ENCODE results near the gene TRIM72. TPM values are rescaled to one million over a fixed set of nuclear protein-coding genes. Genes with fewer than 3 reads are reported as not detected.

The TRIM72 gene
- total and polyA plus RNA-seq, 2 of the 4 experiments (the other 2 are of a cell fraction): not detected

GRCh38 chr16:31223044-31223443, 9.1 kb downstream of the TRIM72 start:
- Histone ChIP-seq H2BK20ac (ENCODE audit: low read depth, low read length) (no peak overlapping the region), H3K79me1 (ENCODE audit: low read depth in 1 of 2, low read length in 2 of 2) (no peaks in the 10 kb centered on the region), H3K18ac (ENCODE audit: low read depth, low read length) (no peak overlapping the region), H2BK15ac (ENCODE audit: low read depth, low read length) (no peak overlapping the region), H2AFZ (replicated peaks; ENCODE audit: low read length, poor library complexity) (no peak overlapping the region), H4K8ac (ENCODE audit: low read depth in 2 of 2, low read length in 2 of 2) (no peak overlapping the region), H3K4ac (ENCODE audit: low read depth, low read length) (no peak overlapping the region), H3K4me1 (ENCODE audit: control insufficient read depth, insufficient read depth, low read length) (no peaks in the 10 kb centered on the region), H3K23ac (ENCODE audit: low read depth, low read length) (no peak overlapping the region), H3K9me1 (ENCODE audit: insufficient read depth, low read length) (no peaks in the 10 kb centered on the region), H2AK9ac (replicated peaks; ENCODE audit: low read depth, low read length, poor library complexity) (no peak overlapping the region), H3K27me3 (ENCODE audit: control insufficient read depth, insufficient read depth, low read length) (peaks cover 21% of the 10 kb centered on the region), H4K20me1 (ENCODE audit: insufficient read depth, low read length) (no peaks in the 10 kb centered on the region), H3K9me3 (ENCODE audit: control insufficient read depth, insufficient read depth, low read length) (no peaks in the 10 kb centered on the region), H3K56ac (ENCODE audit: extremely low read depth, insufficient read depth, low read length) (no peak overlapping the region), H3K4me2 (ENCODE audit: low read depth, low read length) (no peak overlapping the region), H3K27ac (ENCODE audit: insufficient read depth, low read length) (no peak overlapping the region), H3K36me3 (ENCODE audit: control insufficient read depth, insufficient read depth, low read length) (no peaks in the 10 kb centered on the region), H2BK5ac (ENCODE audit: low read depth, low read length, poor library complexity, severe bottlenecking) (no peak overlapping the region), H2BK120ac (ENCODE audit: low read depth, low read length) (no peak overlapping the region), H4K5ac (ENCODE audit: low read depth, low read length) (no peak overlapping the region), H3K9ac (ENCODE audit: low read depth, low read length) (no peak overlapping the region), H2AK5ac (ENCODE audit: low read depth, low read length) (no peak overlapping the region), H4K91ac (ENCODE audit: insufficient read depth, low read depth, low read length) (no peak overlapping the region), H3K14ac (replicated peaks; ENCODE audit: low read depth, low read length) (no peak overlapping the region), H3K4me3 (ENCODE audit: insufficient read depth, low read depth, low read length) (no peak overlapping the region)
- ATAC-seq (ENCODE audit: low read depth) (no peak), DNase-seq (no peak)
- intact Hi-C loops (cut with micrococcal nuclease): no loop called here
- POLR2A ChIA-PET (ENCODE audit: unreplicated experiment): interaction anchor here (0.7 kb wide), 1 partner anchor 306 kb away, joined by 7 read pairs; no protein-coding TSS in a partner anchor
- TF ChIP-seq POLR2A (IDR thresholded peaks at IDR 0.05; ENCODE audit: low read depth, low read length): no peak
- CTCF ChIA-PET: no interaction called here
- dilution Hi-C loops (cut with HindIII; ENCODE audit: low sequenced_read_pairs, unreplicated experiment): no loop called here
- in situ Hi-C loops (cut with MboI; ENCODE audit: low sequenced_read_pairs): no loop called here
- WGBS, 2 experiments (ENCODE audit: extremely low coverage in 2 of 2, insufficient read length in 1 of 2): 86% methylated on average over 1 of the region's 5 CpGs; no CpG with 5 or more reads in 1 of the 2 experiments
- BruUV-seq (replicated peaks): no TSS peak
